IPS-18c (cell line): ENCODE data around the gene SLC25A4.
A peak's percentile ranks its signal among the peaks of the same experiment; 100 is the strongest.
"Not testable (repeated sequence)": the region's sequence is repeated elsewhere in the genome, so short reads cannot be mapped to it uniquely, and the experiment has no call there.

Source experiments
- H3K4me3 ChIP-seq: 2 replicates; pipeline ENCODE4 v1.7.0; 2013; ENCODE audit warnings: low read depth, mild to moderate bottlenecking, low read length, moderate library complexity; ENCODE audit not compliant: insufficient read depth
- H3K9me3 ChIP-seq: one replicate; pipeline ENCODE4 v1.6.1; 2013; ENCODE audit warnings: mild to moderate bottlenecking, low read length, moderate library complexity; ENCODE audit not compliant: control insufficient read depth, insufficient read depth

The SLC25A4 gene

DNA sequence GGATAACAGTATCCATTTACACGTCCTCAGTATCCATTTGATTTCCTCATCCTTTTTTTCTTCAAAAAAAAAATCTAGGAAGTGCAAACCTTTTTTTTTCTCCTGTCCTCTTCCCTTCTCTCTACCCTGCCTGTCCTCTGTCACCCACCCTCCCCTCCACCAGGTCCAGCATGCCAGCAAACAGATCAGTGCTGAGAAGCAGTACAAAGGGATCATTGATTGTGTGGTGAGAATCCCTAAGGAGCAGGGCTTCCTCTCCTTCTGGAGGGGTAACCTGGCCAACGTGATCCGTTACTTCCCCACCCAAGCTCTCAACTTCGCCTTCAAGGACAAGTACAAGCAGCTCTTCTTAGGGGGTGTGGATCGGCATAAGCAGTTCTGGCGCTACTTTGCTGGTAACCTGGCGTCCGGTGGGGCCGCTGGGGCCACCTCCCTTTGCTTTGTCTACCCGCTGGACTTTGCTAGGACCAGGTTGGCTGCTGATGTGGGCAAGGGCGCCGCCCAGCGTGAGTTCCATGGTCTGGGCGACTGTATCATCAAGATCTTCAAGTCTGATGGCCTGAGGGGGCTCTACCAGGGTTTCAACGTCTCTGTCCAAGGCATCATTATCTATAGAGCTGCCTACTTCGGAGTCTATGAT lies 1.7 kb downstream of the SLC25A4 start:
- H3K4me3 ChIP-seq, result 0 out of 2 replicates have a peak overlapping the region, but pooled peaks have one; percentile 32
- no peaks in the 10 kb centered on the region for H3K9me3 ChIP-seq

DNA sequence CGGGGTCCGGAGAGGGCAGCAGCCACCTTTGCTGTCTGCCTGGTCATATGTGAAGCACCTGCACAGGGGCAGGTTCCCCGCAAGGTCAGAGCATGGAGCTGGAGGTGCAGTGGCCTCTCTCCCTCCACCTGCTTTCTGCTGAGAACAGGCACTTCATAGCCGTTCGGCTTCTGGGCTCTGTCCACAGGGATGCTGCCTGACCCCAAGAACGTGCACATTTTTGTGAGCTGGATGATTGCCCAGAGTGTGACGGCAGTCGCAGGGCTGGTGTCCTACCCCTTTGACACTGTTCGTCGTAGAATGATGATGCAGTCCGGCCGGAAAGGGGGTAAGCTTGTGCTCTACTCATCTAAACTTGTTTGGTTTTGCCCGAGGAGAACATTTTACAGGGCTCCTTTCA lies 2.5 kb downstream of the SLC25A4 start:
- H3K4me3 ChIP-seq, result no peak overlapping the region
- H3K9me3 ChIP-seq, result no peaks in the 10 kb centered on the region

DNA sequence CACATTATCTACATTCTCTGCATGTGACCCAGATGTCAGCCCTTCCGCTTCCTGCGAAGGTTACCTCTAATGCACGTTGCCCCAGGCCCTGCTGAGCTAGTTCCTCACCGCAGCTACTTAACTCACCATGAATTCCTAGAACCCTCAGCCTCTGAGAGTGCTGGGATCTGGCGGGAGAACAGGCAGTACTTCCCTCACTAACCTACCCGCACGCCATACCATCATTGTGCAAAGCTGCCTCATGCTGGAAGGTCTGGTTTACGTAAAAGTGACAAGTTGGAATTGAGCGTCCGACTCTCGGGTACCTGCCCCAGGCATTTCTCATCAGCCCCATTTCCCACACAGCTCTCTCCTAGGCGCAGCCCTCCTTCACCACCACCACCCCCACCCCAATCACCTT lies 6.3 kb downstream of the SLC25A4 start:
- Histone ChIP-seq H3K4me3 (no peak overlapping the region), H3K9me3 (no peaks in the 10 kb centered on the region)

DNA sequence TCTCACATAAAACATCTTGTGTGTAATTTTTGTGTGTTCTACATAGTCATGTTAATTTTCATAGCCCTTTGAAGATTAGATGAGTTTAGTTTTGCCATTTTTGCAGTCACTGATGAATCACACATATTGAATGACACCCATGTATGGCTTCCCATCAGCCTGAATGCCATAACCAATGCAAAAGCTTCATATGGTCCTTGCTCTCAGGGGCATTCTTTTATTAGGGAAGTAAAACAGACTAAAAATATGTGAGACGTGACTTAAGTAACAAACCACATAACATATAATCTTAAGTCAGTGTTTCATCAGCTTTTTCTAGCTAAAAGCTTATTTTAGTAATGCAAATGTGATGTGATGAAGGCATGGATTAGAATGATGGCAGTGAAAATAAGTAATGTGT lies 8.2 kb downstream of the SLC25A4 start:
- Histone ChIP-seq H3K9me3 (no peaks in the 10 kb centered on the region), H3K4me3 (no peak overlapping the region)

DNA sequence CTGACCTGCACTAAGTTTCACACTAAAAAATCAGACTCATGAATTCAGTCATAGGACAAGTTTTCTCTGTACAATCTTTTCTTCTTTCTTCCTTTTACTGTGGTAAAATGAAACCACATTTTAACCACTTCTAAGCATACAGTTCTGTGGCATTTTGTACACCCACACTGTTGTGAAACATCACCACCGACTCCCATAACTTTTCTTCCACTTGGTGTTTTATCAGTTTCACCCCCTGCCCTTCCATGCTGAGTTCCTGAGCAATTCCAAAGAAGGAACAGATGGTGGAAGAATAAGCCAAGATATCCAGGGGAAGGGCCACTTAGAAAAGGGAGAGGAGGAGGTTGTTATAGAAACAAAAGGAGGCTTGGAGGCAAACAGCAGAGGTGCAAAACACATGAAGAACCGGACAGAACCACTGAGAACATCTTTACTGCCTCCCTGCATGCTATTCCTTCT lies 22.6 kb downstream of the SLC25A4 start:
- Histone ChIP-seq H3K4me3 (no peak overlapping the region), H3K9me3 (no peaks in the 10 kb centered on the region)

DNA sequence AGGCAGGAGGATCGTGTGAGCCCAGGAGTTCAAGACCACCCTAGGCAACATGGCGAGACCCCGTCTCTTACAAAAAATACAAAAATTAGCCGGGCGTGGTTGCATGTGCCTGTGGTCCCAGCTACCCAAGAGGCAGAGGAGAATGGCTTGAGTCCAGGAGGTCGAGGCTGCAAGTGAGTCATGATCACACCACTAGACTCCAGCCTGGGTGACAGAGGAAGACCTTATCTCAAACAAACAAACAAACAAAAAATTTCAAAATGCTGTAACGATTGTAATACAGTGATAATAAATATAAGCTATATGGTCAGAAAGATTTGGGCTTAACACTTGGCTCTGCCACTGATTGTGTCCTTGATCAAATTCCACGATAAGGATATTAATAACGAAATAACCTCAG lies 24.2 kb downstream of the SLC25A4 start:
- Histone ChIP-seq H3K4me3 (no peak overlapping the region), H3K9me3 (no peaks in the 10 kb centered on the region)

DNA sequence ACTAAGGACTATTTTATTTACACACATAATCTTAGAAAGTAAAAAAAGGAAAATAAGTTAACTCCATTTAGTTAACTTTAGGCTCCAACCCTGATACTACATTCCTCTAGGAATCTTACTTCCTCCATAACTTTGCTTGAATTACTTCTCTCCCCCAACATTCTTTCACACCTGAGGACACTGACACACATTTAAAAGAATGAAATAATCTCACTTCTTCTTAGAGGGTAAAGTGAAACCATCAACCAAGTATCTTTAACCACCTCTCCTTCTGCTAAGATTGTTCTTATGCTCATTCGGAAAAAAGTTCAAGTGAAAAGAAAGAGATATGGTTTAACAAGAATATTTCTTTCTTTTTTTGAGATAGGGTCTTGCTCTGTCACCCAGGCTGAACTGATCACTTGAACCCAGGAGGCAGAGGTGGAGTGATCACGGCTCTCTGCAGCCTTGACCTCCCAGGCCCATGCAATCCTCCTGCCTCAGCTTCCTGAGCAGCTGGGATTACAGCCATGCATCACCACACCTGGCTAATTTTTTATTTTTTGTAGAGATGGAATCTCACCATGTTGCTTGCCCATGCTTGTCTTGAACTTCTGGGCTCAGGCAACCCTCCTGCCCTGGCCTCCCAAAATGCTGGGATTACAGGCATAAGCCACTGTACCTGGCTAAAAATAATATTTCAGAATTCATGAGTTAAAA lies 28.5 kb downstream of the SLC25A4 start:
- Histone ChIP-seq H3K4me3 (no peak overlapping the region), H3K9me3 (no peaks in the 10 kb centered on the region)

DNA sequence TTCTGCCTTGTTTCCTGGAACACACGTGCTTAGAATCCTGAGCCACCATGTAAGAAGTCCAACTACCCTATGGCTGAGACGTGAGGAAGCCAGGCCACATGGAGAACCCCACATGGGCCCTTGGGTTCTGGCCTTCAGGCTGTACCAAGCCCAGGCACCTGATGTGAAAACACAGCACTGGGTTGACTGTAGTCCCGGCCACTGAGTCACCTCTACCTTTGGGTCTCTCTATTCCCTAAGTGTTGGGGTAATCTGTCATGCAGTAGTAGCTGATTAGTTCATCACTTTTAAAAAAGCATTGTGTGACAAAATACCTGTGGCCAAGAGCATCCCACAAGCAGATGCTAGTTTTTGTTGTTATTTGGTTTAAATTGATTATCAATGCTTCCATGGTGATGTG lies 36.4 kb downstream of the SLC25A4 start:
- Histone ChIP-seq H3K4me3 (no peak overlapping the region), H3K9me3 (no peaks in the 10 kb centered on the region)

DNA sequence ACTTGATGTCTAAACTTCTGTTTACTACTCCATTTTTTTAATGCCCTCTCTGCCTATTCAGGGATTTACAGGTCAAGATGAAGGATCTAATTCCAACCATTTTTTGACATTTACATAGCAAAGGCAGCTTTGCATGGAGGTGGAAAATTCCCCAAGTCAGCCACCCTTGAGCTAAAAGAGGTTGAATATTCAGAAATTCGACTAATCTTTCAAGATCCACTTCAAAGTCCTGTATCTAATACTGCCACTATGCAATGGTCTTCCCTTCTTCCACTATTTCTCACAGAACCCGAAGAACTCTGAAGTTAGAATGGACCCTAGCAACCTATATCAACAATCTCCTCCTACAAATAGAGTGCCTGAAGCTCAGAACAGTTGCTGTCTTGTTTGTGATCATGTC lies 39.2 kb downstream of the SLC25A4 start:
- Histone ChIP-seq H3K9me3 (no peaks in the 10 kb centered on the region), H3K4me3 (no peak overlapping the region)

DNA sequence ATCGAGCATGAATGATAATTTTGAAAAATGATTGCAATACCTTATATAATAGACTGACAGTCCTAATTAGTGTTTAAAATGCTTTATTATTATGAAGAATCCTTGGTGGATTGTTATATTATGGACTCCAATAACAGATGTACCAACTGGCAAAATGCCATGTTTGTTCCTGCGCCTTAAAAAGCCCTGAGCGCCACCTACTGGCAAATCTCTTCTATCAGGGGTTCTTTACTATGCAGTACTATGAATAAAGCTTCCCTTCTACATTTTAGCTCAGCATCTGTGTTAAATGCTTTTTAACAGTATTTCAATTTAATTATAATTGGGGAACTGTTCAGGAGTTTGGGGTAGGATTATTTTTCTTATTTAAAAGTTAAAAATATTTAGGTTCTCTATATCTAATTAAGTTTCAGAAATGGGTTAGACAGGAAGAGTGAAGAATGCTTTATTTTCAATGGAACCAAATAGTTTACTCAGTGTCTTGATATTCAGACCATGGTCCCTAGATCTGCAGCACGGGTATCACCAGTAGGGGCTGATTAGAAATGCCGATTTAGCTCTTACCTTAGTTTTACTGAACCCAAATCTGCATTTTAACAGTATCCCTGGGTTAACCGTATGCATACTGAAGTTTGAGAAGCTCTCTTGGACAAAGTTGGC lies 40.7 kb downstream of the SLC25A4 start:
- no peaks in the 10 kb centered on the region for H3K9me3 ChIP-seq
- no peak overlapping the region for H3K4me3 ChIP-seq

DNA sequence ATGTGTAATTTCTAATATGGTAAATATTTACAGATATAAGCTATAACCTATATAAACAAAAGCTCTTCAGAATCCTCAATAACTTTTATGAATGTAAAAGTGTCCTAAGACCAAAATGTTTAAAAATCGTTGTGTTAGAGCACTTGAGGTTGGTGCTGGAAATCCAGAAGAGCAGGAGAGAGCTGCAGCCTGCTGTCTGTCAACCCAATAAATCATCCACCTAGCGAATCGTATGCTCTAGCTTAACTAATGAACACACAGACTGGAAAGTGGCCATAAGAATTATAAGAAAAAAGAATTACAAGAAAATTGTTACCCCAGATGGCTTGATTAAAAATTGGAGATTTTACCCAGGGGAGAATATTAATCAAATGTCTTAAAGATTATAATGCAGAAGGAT lies 43.7 kb downstream of the SLC25A4 start:
- Histone ChIP-seq H3K9me3 (no peaks in the 10 kb centered on the region), H3K4me3 (no peak overlapping the region)

DNA sequence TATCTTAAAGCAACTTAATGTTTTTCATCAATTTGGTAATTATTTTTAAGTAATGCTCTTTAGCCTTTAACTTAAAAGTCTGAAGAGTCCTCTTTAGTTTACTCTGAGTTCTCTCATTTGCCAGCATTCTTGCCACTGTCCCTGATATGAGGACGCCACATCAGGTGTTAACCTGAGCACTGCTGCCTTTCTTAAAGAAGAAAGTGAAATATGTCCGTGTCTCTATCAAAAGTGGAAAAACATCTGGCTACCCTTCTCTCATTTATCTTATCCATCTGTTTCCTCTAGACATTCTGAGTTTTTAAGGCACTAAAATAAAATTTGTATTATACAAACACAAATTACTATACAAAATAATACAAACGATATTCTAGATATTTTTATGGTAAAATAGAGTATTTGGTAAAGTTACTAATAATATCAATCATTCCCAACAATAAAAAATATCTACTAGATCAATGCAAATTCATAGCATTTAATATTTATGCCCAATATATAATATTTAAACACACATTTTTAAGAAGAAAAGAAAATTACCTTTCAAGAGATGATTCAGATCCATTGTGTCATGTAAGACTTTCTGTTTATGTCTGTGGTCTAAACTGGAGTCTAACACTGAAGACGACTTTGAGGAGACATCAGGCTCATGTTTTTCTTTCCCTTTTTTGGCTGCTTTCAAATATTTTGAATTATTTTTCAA lies 46.7 kb downstream of the SLC25A4 start:
- Histone ChIP-seq H3K9me3 (no peaks in the 10 kb centered on the region), H3K4me3 (no peak overlapping the region)

DNA sequence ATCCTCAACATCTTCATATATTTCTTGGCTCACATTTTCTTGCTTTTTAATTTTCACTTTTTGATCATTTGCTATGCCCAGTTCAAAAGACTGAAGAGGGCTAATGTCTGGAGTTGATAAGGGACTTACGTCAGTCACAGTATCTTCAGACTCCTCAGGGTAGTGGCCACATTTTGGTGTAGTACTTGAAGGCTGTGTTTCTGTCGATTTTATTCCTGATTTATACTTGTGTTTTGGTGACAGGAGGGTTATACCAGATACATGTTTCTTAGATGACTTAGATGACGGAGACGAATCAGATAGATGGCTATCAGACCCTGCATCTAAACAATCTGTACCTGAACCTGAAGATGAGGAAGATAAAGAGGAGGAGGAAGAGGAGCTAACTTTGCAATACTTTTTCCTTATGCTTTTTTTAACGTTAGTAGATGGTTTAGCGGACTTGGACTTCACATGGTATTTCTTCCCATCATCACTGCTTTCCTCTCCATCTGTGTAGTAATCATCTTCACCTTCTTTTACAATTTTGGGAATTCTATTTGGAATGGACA lies 47.3 kb downstream of the SLC25A4 start:
- no peak overlapping the region for H3K4me3 ChIP-seq
- H3K9me3 ChIP-seq, result no peaks in the 10 kb centered on the region

DNA sequence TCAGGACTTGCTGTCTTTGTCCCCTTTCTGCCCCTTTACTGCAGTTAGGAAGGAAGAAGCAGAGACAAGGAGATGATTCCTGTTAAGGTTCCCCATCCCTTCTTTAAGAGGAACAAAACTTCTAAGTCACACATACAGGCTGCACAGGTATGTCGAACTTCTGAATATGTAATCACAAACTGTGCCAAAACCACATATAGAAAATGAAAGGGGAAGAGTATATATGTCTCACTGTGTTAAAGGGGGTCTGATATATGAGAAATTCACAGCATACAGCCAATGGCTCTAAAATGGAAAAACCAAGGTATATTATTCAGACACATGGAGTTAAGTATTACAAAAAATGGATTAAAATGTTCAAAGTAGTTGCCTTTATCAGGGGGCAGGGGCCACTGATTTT lies 49.0 kb downstream of the SLC25A4 start:
- no peak overlapping the region for H3K4me3 ChIP-seq
- no peaks in the 10 kb centered on the region for H3K9me3 ChIP-seq

DNA sequence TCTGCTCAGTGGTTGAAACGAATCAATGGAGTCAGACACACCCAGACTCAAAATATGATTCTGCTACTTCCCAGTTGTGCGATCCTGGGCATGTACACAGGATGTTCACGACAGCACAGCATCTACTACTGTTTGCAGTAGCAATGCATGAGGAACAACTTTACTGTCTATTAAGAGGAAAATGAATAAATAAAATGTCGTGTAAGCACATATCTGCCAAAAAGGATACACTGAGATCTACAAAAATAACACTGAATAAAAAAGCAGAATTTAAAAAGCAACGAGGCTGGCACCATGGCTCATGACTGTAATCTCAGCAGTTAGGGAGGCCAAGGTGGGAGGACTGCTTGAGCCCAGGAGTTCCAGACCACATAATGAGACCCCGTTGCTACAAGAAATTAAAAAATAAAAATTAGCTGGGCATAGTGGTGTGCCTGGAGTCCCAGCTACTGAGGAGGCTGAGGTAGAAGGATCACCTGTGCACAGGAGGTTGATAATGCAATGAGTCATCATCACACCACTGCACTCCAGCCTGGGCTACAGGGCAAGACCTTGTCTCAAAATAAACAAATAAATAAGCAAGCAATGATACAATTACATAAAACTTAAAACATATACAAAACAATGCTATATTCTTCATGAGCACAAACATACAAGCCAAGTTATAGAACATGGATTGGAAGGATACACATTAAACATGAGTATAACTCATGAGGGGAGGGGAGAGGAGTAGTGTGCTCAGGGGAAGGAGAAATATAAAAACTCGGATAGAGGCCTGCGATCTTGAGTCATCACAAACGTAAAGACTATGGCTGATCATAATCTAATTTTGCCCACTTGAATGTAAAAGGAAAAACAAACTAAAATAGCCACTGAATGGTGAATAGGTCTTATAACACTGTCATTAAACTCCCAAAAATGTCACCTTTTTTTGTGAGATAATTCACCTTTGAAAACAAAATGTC lies 52.1 kb downstream of the SLC25A4 start:
- Histone ChIP-seq H3K4me3 (no peak overlapping the region), H3K9me3 (no peaks in the 10 kb centered on the region)

DNA sequence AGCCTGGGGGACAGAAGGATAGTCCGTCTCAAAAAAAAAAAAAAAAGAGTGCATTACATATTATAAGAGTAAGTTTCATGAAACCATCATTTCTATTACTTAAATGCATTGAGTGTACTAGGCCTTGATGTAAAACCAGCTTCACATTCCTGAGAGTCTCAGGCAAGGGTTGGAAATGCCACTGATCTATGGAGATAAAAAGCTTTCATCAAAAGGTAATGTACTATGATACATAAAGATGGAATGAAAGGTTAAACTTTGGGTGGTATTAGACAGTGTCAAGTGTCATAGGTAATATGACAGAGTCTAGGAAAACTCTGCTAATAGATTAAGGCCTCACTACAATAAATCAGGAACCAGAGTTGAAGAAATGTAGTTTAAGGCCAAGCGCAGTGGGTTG lies 53.4 kb downstream of the SLC25A4 start:
- no peaks in the 10 kb centered on the region for H3K9me3 ChIP-seq
- no peak overlapping the region for H3K4me3 ChIP-seq

DNA sequence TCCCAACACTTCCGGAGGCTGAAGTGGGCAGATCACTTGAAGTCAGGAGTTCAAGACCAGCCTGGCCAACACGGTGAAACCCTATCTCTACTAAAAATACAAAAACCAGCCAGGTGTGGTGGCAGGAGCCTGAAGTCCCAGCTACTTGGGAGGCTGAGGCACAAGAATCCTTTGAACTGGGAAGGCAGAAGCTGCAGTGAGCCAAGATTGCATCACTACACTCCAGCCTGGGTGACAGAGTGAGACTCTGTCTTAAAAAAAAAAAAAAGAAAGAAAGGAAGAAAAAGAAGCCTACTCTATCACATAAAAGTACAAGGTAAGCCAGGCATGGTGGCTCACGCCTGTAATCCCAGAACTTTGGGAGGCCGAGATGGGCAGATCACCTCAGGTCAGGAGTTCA lies 55.1 kb downstream of the SLC25A4 start:
- H3K9me3 ChIP-seq, H3K4me3 ChIP-seq: not testable (repeated sequence)
